ENCODE measurements around the gene SLC9C2. TPM values are rescaled to one million over a fixed set of nuclear protein-coding genes. Genes with fewer than 3 reads are reported as not detected.
"Not testable (repeated sequence)": the region's sequence is repeated elsewhere in the genome, so short reads cannot be mapped to it uniquely, and the experiment has no call there.

SLC9C2 gene
- total RNA-seq, 2 experiments from 2014 or later, result not detected

- H3K27ac Mint-ChIP-seq, result no peak overlapping the region
- DNase-seq, result no peak
- no peaks in the 10 kb centered on the region for H3K9me3 Mint-ChIP-seq (ENCODE audit: low read depth)
- H3K36me3 Mint-ChIP-seq, result peaks cover 9% of the 10 kb centered on the region
- peaks cover 12% of the 10 kb centered on the region for H3K4me1 Mint-ChIP-seq
- CTCF ChIA-PET, result no interaction called here
- H3K4me3 Mint-ChIP-seq, result no peak overlapping the region
- no peaks in the 10 kb centered on the region for H3K27me3 Mint-ChIP-seq
- no peak for ATAC-seq
These were observed 73.8 kb downstream of the SLC9C2 start for GRCh38 chr1:173529106-173529505.

GRCh38 chr1:173527151-173527826 is 75.6 kb downstream of the SLC9C2 start:
- DNase-seq (no peak), ATAC-seq (no peak)
- CTCF ChIA-PET, result no interaction called here
- H3K27ac Mint-ChIP-seq, result no peak overlapping the region
- peaks cover 5% of the 10 kb centered on the region for H3K4me1 Mint-ChIP-seq
- no peaks in the 10 kb centered on the region for H3K9me3 Mint-ChIP-seq (ENCODE audit: low read depth)
- no peak overlapping the region for H3K4me3 Mint-ChIP-seq
- no peaks in the 10 kb centered on the region for H3K27me3 Mint-ChIP-seq
- H3K36me3 Mint-ChIP-seq, result peaks cover 5% of the 10 kb centered on the region

GRCh38 chr1:173525926-173526325 is 76.9 kb downstream of the SLC9C2 start:
- Mint-ChIP-seq H3K36me3 (no peaks in the 10 kb centered on the region), H3K4me3 (no peak overlapping the region), H3K27ac (no peak overlapping the region), H3K27me3 (no peaks in the 10 kb centered on the region), H3K9me3 (ENCODE audit: low read depth) (no peaks in the 10 kb centered on the region), H3K4me1 (no peaks in the 10 kb centered on the region)
- no peak for ATAC-seq
- CTCF ChIA-PET, result no interaction called here
- DNase-seq, result no peak

- Mint-ChIP-seq H3K36me3 (peaks cover 2% of the 10 kb centered on the region), H3K27me3 (no peaks in the 10 kb centered on the region), H3K27ac (no peak overlapping the region), H3K9me3 (ENCODE audit: low read depth) (no peaks in the 10 kb centered on the region), H3K4me1 (peaks cover 4% of the 10 kb centered on the region), H3K4me3 (no peak overlapping the region)
- DNase-seq, result no peak
- ATAC-seq, result no peak
- CTCF ChIA-PET, result no interaction called here
These were observed 79.5 kb downstream of the SLC9C2 start for GRCh38 chr1:173523329-173523728.

- H3K27ac Mint-ChIP-seq, result no peak overlapping the region
- peaks cover 5% of the 10 kb centered on the region for H3K4me1 Mint-ChIP-seq
- peaks cover 2% of the 10 kb centered on the region for H3K36me3 Mint-ChIP-seq
- CTCF ChIA-PET, result no interaction called here
- no peaks in the 10 kb centered on the region for H3K9me3 Mint-ChIP-seq (ENCODE audit: low read depth)
- ATAC-seq, result no peak
- H3K27me3 Mint-ChIP-seq, result no peaks in the 10 kb centered on the region
- no peak for DNase-seq
- no peak overlapping the region for H3K4me3 Mint-ChIP-seq
These were observed 82.1 kb downstream of the SLC9C2 start for GRCh38 chr1:173520799-173521198.

- DNase-seq; H3K4me3 Mint-ChIP-seq; H3K27ac Mint-ChIP-seq; H3K9me3 Mint-ChIP-seq (ENCODE audit: low read depth); H3K4me1 Mint-ChIP-seq; ATAC-seq; H3K27me3 Mint-ChIP-seq; H3K36me3 Mint-ChIP-seq; CTCF ChIA-PET: not testable (repeated sequence)
These were observed 88.4 kb downstream of the SLC9C2 start for GRCh38 chr1:173514503-173514902.

GRCh38 chr1:173509797-173510196 is 93.1 kb downstream of the SLC9C2 start:
- H3K4me1 Mint-ChIP-seq, result no peaks in the 10 kb centered on the region
- H3K36me3 Mint-ChIP-seq, result peaks cover 5% of the 10 kb centered on the region
- no peak overlapping the region for H3K27ac Mint-ChIP-seq
- H3K4me3 Mint-ChIP-seq, result no peak overlapping the region
- H3K27me3 Mint-ChIP-seq, result no peaks in the 10 kb centered on the region
- DNase-seq (no peak), ATAC-seq (no peak)
- peaks cover 9% of the 10 kb centered on the region for H3K9me3 Mint-ChIP-seq (ENCODE audit: low read depth)
- CTCF ChIA-PET, result no interaction called here

GRCh38 chr1:173508541-173508940 is 94.3 kb downstream of the SLC9C2 start:
- no peak overlapping the region for H3K27ac Mint-ChIP-seq
- no peak overlapping the region for H3K4me3 Mint-ChIP-seq
- CTCF ChIA-PET, result no interaction called here
- no peaks in the 10 kb centered on the region for H3K27me3 Mint-ChIP-seq
- ATAC-seq (no peak), DNase-seq (no peak)
- H3K9me3 Mint-ChIP-seq (ENCODE audit: low read depth), result peaks cover 1% of the 10 kb centered on the region
- no peaks in the 10 kb centered on the region for H3K4me1 Mint-ChIP-seq
- H3K36me3 Mint-ChIP-seq, result peaks cover under 1% of the 10 kb centered on the region

GRCh38 chr1:173507847-173508209 is 95.0 kb downstream of the SLC9C2 start:
- ATAC-seq, result no peak
- no peaks in the 10 kb centered on the region for H3K9me3 Mint-ChIP-seq (ENCODE audit: low read depth)

GRCh38 chr1:173507205-173507846 is 95.5 kb downstream of the SLC9C2 start:
- no peaks in the 10 kb centered on the region for H3K9me3 Mint-ChIP-seq (ENCODE audit: low read depth)
- H3K4me1 Mint-ChIP-seq, result no peaks in the 10 kb centered on the region
- CTCF ChIA-PET, result no interaction called here
- DNase-seq (no peak), ATAC-seq (no peak)
- H3K4me3 Mint-ChIP-seq, result no peak overlapping the region
- H3K27ac Mint-ChIP-seq, result no peak overlapping the region
- no peaks in the 10 kb centered on the region for H3K27me3 Mint-ChIP-seq
- no peaks in the 10 kb centered on the region for H3K36me3 Mint-ChIP-seq

More at GRCh38 chr1:173507847-173508209, 95.0 kb downstream of the SLC9C2 start:
- H3K27me3 Mint-ChIP-seq, result no peaks in the 10 kb centered on the region
- CTCF ChIA-PET, result no interaction called here
- H3K4me3 Mint-ChIP-seq, result no peak overlapping the region
- H3K36me3 Mint-ChIP-seq, result no peaks in the 10 kb centered on the region
- no peaks in the 10 kb centered on the region for H3K4me1 Mint-ChIP-seq
- no peak for DNase-seq
- H3K27ac Mint-ChIP-seq, result no peak overlapping the region

GRCh38 chr1:173506437-173506836 is 96.4 kb downstream of the SLC9C2 start:
- Mint-ChIP-seq H3K27me3 (no peaks in the 10 kb centered on the region), H3K4me1 (no peaks in the 10 kb centered on the region), H3K4me3 (no peak overlapping the region), H3K9me3 (ENCODE audit: low read depth) (no peaks in the 10 kb centered on the region), H3K27ac (no peak overlapping the region), H3K36me3 (no peaks in the 10 kb centered on the region)
- ATAC-seq (no peak), DNase-seq (no peak)
- CTCF ChIA-PET, result interaction anchor here (1.0 to 1.3 kb wide), 2 partner anchors 9 to 75 kb away, joined by 3 to 5 read pairs; no protein-coding TSS in a partner anchor

GRCh38 chr1:173505391-173505790 is 97.5 kb downstream of the SLC9C2 start:
- Mint-ChIP-seq H3K27me3 (no peaks in the 10 kb centered on the region), H3K27ac (no peak overlapping the region), H3K9me3 (ENCODE audit: low read depth) (no peaks in the 10 kb centered on the region), H3K36me3 (no peaks in the 10 kb centered on the region), H3K4me3 (no peak overlapping the region), H3K4me1 (no peaks in the 10 kb centered on the region)
- CTCF ChIA-PET, result interaction anchor here (1.0 to 1.3 kb wide), 2 partner anchors 8 to 74 kb away, joined by 3 to 5 read pairs; no protein-coding TSS in a partner anchor
- DNase-seq (no peak), ATAC-seq (no peak)

GRCh38 chr1:173504268-173504667 is 98.6 kb downstream of the SLC9C2 start:
- H3K4me3 Mint-ChIP-seq, result no peak overlapping the region

GRCh38 chr1:173503391-173503790 is 99.5 kb downstream of the SLC9C2 start:
- no peak overlapping the region for H3K4me3 Mint-ChIP-seq
- DNase-seq, result no peak
- peaks cover 2% of the 10 kb centered on the region for H3K36me3 Mint-ChIP-seq
- ATAC-seq, result no peak
- H3K27me3 Mint-ChIP-seq, result no peaks in the 10 kb centered on the region
- CTCF ChIA-PET, result no interaction called here
- H3K9me3 Mint-ChIP-seq (ENCODE audit: low read depth), result no peaks in the 10 kb centered on the region
- no peak overlapping the region for H3K27ac Mint-ChIP-seq
- no peaks in the 10 kb centered on the region for H3K4me1 Mint-ChIP-seq

More at GRCh38 chr1:173504268-173504667, 98.6 kb downstream of the SLC9C2 start:
- no peaks in the 10 kb centered on the region for H3K4me1 Mint-ChIP-seq
- no peak overlapping the region for H3K27ac Mint-ChIP-seq
- no peaks in the 10 kb centered on the region for H3K27me3 Mint-ChIP-seq
- peaks cover 2% of the 10 kb centered on the region for H3K36me3 Mint-ChIP-seq
- DNase-seq (no peak), ATAC-seq (no peak)
- no peaks in the 10 kb centered on the region for H3K9me3 Mint-ChIP-seq (ENCODE audit: low read depth)
- CTCF ChIA-PET, result interaction anchor here (0.9 kb wide), 1 partner anchor 74 kb away, joined by 4 read pairs; no protein-coding TSS in a partner anchor

All from activated CD8-positive, alpha-beta memory T cell treated with anti-CD3 and anti-CD28 coated beads, Interleukin-2, amount 10 ng/mL, durations not matched to agents 7 days and 5 days (primary cell).